GM23248 (cell line): Measurements from ENCODE around the gene TXNIP.

Experiments
- EZH2 ChIP-seq: fragments of 200-600 bp; sonication (generic); IDR thresholded peaks from 2 replicates; pipeline ENCODE4 v1.6.1; 2018; ENCODE audit warnings: antibody characterized with exemption, mild to moderate bottlenecking; ENCODE audit not compliant: insufficient read depth, poor library complexity, severe bottlenecking
- EZH2phosphoT487 ChIP-seq: fragments of 200-600 bp; sonication (generic); IDR thresholded peaks from 2 replicates; pipeline ENCODE4 v1.6.1; 2018; ENCODE audit warnings: antibody characterized with exemption, moderate library complexity, mild to moderate bottlenecking, low read depth; ENCODE audit not compliant: insufficient read depth

- TF ChIP-seq EZH2 = no peak
- TF ChIP-seq EZH2phosphoT487 = no peak
Measured at GRCh38 chr1:145987926-145988325, 8.5 kb downstream of the TXNIP start.
